Uterus (tissue), 4 donors: ENCODE data around the gene SFTPB. TPM values are rescaled to one million over a fixed set of nuclear protein-coding genes. Genes with fewer than 3 reads are reported as not detected.

ENCODE experiments used
- DNase-seq, 2 donors: peaks; one replicate each; pipeline ENCODE4 v3.0.0-alpha.2; 2019 to 2020
- H3K27ac ChIP-seq, 2 donors: fragments of 200-600 bp; sonication (generic); 1 replicate in 1 of 2; 2 replicates in 1 of 2; pipeline ENCODE4 v1.5.1; 2016 to 2018
- H3K27me3 ChIP-seq, 2 donors: fragments of 200-600 bp; sonication (generic); one replicate each; pipeline ENCODE4 v1.5.1; 2018 to 2019; ENCODE audit warnings: control low read depth in 1 of 2
- H3K36me3 ChIP-seq, 2 donors: fragments of 200-600 bp; sonication (generic); one replicate each; pipeline ENCODE4 v1.5.1; 2019; ENCODE audit warnings: control low read depth in 1 of 2
- H3K4me1 ChIP-seq, 2 donors: fragments of 200-600 bp; sonication (generic); one replicate each; pipeline ENCODE4 v1.5.1; 2018 to 2019; ENCODE audit warnings: control low read depth in 1 of 2
- H3K4me3 ChIP-seq, 2 donors: fragments of 200-600 bp; sonication (generic); 1 replicate in 1 of 2; 2 replicates in 1 of 2; pipeline ENCODE4 v1.5.1; 2018 to 2019; ENCODE audit warnings: mild to moderate bottlenecking in 1 of 2
- H3K9me3 ChIP-seq, 2 donors: fragments of 200-600 bp; sonication (generic); one replicate each; pipeline ENCODE4 v1.5.1; 2019; ENCODE audit warnings: control low read depth in 1 of 2
- CTCF ChIP-seq, 4 experiments: fragments of 200-600 bp in 2 of 4; fragments of 450-650 bp in 2 of 4; sonication (generic) in 2 of 4; IDR thresholded peaks; one replicate each; pipeline ENCODE4 v1.5.1; 2016 to 2019; ENCODE audit warnings: antibody characterized with exemption in 4 of 4, mild to moderate bottlenecking in 2 of 4, moderate library complexity in 1 of 4
- POLR2A ChIP-seq, 2 donors: fragments of 450-650 bp; IDR thresholded peaks; one replicate each; pipeline ENCODE4 v1.6.1; 2016; ENCODE audit warnings: antibody characterized with exemption in 2 of 2, mild to moderate bottlenecking in 1 of 2, moderate library complexity in 1 of 2
- intact Hi-C: fragments of 100-400 bp; cut with DNase I; formaldehyde crosslinking; loops from one replicate; pipeline ENCODE4 v1.15.1; 2023; ENCODE audit warnings: low total_unique reads
- total RNA-seq, 4 donors: library from RNA; depleted of rRNA in 3 of 4; stranded (reverse); fragments of >200 nt in 3 of 4; gene quantifications; one replicate each; pipeline versions ENCODE4 v1.1.0 to v1.2.4, GENCODE V29; 2014 to 2023
- donor health status: DM: yes; HTN: yes; CAD: no.

Gene SFTPB
- total RNA-seq, 4 donors from 2014 or later, result 1.4 TPM; not detected in 3

- H3K4me1 ChIP-seq, result peaks cover 0 to 5% of the 10 kb centered on the region in 2 donors
- H3K27me3 ChIP-seq, result no peaks in the 10 kb centered on the region
- H3K36me3 ChIP-seq, result no peaks in the 10 kb centered on the region
- intact Hi-C loops, result no loop called here
- no peak overlapping the region for H3K4me3 ChIP-seq
- no peak for DNase-seq
- no peak for TF ChIP-seq CTCF (IDR thresholded peaks at IDR 0.05)
- no peak for TF ChIP-seq POLR2A (IDR thresholded peaks at IDR 0.05)
- H3K9me3 ChIP-seq, result no peaks in the 10 kb centered on the region
- H3K27ac ChIP-seq, result peak overlapping the region; percentile 15 to 76
These were observed 38.1 kb upstream of the SFTPB start for GRCh38 chr2:85706063-85706462.

- Histone ChIP-seq H3K36me3 (no peaks in the 10 kb centered on the region), H3K9me3 (no peaks in the 10 kb centered on the region), H3K4me1 (peaks cover 0 to 3% of the 10 kb centered on the region in 2 donors), H3K27me3 (no peaks in the 10 kb centered on the region), H3K4me3 (no peak overlapping the region), H3K27ac (peak overlapping the region; percentile 68 to 76)
- TF ChIP-seq POLR2A (IDR thresholded peaks at IDR 0.05), result no peak
- no peak for TF ChIP-seq CTCF (IDR thresholded peaks at IDR 0.05)
- DNase-seq, result peak; percentile 50 to 76
- intact Hi-C loops, result no loop called here
These were observed 37.7 kb upstream of the SFTPB start for GRCh38 chr2:85705680-85706039.

DNA sequence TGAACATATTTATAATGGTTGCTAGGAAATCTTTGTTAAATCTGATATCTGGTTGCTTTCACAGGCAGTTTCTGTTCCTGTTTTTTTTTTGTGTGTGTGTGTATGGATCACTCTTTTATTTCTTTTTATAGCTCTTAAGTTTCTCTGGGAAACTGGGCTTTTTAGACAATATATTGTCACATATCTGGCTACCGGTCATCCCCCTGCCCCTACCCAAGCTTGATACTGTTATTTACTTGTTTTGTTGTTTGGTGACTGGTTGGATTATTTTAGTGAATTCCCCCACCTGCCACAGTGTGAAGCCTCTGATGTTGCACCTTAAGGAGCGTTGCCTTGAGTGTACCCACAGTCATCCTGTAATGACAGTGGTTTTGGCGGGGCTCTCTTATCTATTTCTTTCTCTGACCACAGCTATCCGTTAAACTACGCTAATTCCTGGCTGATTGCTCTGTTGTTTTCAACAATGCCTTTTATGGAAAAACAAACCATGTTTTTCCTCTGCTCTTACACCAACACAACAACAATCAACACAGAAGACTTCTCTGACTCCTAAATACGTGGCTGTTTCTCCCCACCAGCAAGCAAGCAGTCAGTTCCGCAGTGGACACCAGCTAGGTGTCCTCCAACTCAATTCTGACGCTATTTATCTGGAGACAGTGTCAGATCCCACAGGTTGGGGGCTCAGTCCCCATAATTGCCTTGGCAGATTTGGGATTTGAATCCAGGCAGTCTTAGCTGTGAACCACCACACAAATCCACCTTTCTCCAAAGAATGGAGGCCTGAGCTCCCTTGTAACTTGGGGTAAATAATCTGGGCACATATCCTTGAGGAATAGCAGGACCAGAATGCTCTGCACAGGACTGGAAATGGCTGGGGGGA lies 37.0 kb upstream of the SFTPB start:
- no peak for DNase-seq
- Histone ChIP-seq H3K36me3 (no peaks in the 10 kb centered on the region), H3K27ac (peak overlapping the region; percentile 36 to 68), H3K9me3 (no peaks in the 10 kb centered on the region), H3K27me3 (no peaks in the 10 kb centered on the region), H3K4me3 (no peak overlapping the region), H3K4me1 (peaks cover 0 to 3% of the 10 kb centered on the region in 2 donors)
- TF ChIP-seq POLR2A (IDR thresholded peaks at IDR 0.05) (no peak), CTCF (IDR thresholded peaks at IDR 0.05) (no peak)
- intact Hi-C loops, result no loop called here

DNA sequence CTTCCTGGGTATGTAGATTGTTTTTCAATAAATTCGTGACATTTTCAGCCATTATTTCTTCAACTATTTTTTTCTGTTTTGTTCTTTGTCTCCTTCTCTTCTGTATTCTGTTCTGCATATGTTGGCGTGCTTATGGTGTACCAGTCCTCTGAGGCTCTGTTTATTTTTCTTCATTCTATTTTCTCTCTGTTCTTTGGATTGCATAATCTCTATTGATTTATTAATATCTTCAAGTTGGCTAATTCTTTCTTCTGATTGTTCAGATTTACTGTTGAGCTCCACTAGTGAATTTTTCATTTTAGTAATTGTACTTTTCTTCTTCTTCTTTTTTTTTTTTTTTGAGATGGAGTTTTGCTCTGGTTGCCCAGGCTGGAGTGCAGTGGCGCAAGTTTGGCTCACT lies 36.0 kb upstream of the SFTPB start:
- Histone ChIP-seq H3K4me3 (no peak overlapping the region), H3K27me3 (no peaks in the 10 kb centered on the region), H3K27ac (no peak overlapping the region), H3K4me1 (peaks cover 0 to 3% of the 10 kb centered on the region in 2 donors), H3K36me3 (no peaks in the 10 kb centered on the region), H3K9me3 (no peaks in the 10 kb centered on the region)
- DNase-seq, result no peak
- intact Hi-C loops, result no loop called here
- TF ChIP-seq POLR2A (IDR thresholded peaks at IDR 0.05), result no peak
- TF ChIP-seq CTCF (IDR thresholded peaks at IDR 0.05), result no peak

DNA sequence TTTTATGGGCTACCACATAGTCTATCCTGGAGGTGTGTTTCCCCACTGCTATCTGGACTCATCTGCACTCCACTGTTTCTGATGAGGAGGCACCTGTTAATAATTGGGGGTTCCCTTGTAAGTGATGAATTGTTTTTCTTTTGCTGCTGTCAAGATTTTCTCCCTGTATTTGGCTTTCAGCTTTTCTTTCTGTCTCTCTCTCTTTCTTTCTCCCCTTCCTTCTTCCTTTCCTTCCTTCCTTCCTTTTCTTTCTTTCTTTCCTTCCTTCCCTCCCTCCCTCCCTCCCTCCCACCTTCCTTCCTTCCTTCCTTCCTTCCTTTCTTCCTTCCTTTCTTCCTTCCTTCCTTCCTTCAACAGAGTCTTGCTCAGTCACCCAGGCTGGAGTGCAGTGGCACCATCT lies 35.3 kb upstream of the SFTPB start:
- no peak overlapping the region for H3K4me3 ChIP-seq
- no peaks in the 10 kb centered on the region for H3K9me3 ChIP-seq
- H3K4me1 ChIP-seq, result peaks cover 0 to 3% of the 10 kb centered on the region in 2 donors
- intact Hi-C loops, result no loop called here
- no peaks in the 10 kb centered on the region for H3K36me3 ChIP-seq
- no peak overlapping the region for H3K27ac ChIP-seq
- no peaks in the 10 kb centered on the region for H3K27me3 ChIP-seq
- TF ChIP-seq POLR2A (IDR thresholded peaks at IDR 0.05), result no peak
- TF ChIP-seq CTCF (IDR thresholded peaks at IDR 0.05), result no peak
- DNase-seq, result no peak
